ENCODE measurements around the gene INCA1.

DNA sequence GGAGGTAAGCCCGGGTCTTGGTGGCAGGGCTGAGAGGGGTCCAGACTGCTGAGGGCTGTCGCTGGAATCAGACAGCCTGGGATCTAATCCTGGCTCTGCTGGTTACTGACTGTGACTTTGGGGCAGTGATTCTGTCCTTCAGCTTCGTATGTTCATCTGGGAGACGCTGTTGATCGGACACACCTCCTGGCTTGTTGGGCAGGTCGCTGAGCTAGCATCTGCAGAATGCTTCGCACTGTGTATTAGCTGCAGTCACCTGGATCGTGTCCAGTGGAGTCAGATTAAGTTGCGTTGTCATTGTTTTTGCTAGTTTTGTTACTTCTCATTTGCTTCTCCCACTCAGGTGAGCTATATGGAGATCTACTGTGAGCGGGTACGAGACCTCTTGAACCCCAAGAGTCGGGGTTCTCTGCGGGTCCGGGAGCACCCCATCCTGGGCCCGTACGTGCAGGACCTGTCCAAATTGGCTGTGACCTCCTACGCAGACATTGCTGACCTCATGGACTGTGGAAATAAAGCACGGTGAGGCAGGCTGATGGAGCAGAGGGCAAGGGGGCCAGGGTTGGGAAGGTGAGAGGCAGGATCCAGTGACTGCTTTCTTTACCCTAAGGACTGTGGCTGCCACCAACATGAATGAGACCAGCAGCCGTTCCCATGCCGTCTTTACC is 4.9 kb upstream of the INCA1 start:
- no peak for TF ChIP-seq CTCF (IDR thresholded peaks at IDR 0.05)
- TF ChIP-seq POLR2A (IDR thresholded peaks at IDR 0.05): no peak
- TF ChIP-seq POLR2AphosphoS5 (IDR thresholded peaks at IDR 0.05; ENCODE audit: insufficient read depth in 1 of 2, low read depth in 1 of 2): no peak
